Thymus (tissue), 11 donors: ENCODE results near the gene ANXA1. TPM values are rescaled to one million over a fixed set of nuclear protein-coding genes. Genes with fewer than 3 reads are reported as not detected.

Source experiments
- DNase-seq, 9 donors: peaks; one replicate each; pipeline ENCODE4 v3.0.0-alpha.2; 2013; ENCODE audit warnings: low spot score in 9 of 9, low read depth in 6 of 9, missing footprints in 1 of 9
- H3K27ac ChIP-seq, 2 donors: one replicate each; pipeline ENCODE4 v1.5.1; 2013; ENCODE audit warnings: control low read depth in 1 of 2, low read depth in 1 of 2, low read length in 1 of 2, mild to moderate bottlenecking in 1 of 2, moderate library complexity in 1 of 2
- H3K27me3 ChIP-seq, 2 donors: one replicate each; pipeline ENCODE4 v1.5.1; 2013; ENCODE audit warnings: low read length in 1 of 2; ENCODE audit not compliant: control insufficient read depth in 2 of 2, insufficient read depth in 1 of 2
- H3K36me3 ChIP-seq, 2 donors: one replicate each; pipeline ENCODE4 v1.5.1; 2013; ENCODE audit warnings: low read length in 1 of 2, mild to moderate bottlenecking in 1 of 2, moderate library complexity in 1 of 2; ENCODE audit not compliant: control insufficient read depth in 2 of 2, insufficient read depth in 2 of 2
- H3K4me1 ChIP-seq, 2 donors: one replicate each; pipeline ENCODE4 v1.5.1; 2013; ENCODE audit warnings: low read length in 2 of 2; ENCODE audit not compliant: control insufficient read depth in 2 of 2, insufficient read depth in 2 of 2
- H3K4me3 ChIP-seq, 2 donors: one replicate each; pipeline ENCODE4 v1.5.1; 2013; ENCODE audit warnings: low read length in 2 of 2, control low read depth in 1 of 2, mild to moderate bottlenecking in 1 of 2
- H3K9me3 ChIP-seq, 2 donors: one replicate each; pipeline ENCODE4 v1.5.1; 2013; ENCODE audit warnings: low read length in 1 of 2, mild to moderate bottlenecking in 1 of 2; ENCODE audit not compliant: control insufficient read depth in 2 of 2, insufficient read depth in 1 of 2
- WGBS: extraction: QIAGEN DNeasy Blood & Tissue Kit; methylation state at CpG from one replicate; pipeline ENCODE4 v1.1.7; 2013; 5-methylcytosine and 5-hydroxymethylcytosine counted together
- polyA plus RNA-seq: library from polyadenylated mRNA; stranded (reverse); fragments of 200-250 nt; gene quantifications from one replicate; pipeline ENCODE4 v1.2.3, GENCODE V29; 2013
- total RNA-seq: library from RNA; stranded (reverse); fragments of 120-200 nt; gene quantifications from one replicate; pipeline ENCODE4 v1.2.4, GENCODE V29; 2013
- donor health status: healthy.

The ANXA1 gene
- total and polyA plus RNA-seq, 2 donors: 111 to 316 TPM

DNA sequence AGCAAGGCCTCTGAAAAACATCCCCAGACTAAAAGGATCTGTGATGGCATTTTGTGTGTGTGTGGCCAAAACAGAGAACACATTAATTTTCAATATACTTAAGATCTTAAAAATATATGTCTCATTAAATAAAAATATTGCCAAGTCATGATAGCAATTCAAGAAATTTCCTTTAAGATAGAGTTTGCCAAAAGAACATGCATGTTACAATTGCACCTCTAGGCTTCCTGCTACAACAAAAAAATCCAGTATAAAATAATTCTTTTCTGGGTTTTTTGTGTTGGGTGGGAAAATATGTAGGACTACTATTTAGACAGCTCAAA is 5.2 kb downstream of the ANXA1 start:
- Histone ChIP-seq H3K36me3 (peaks cover 0 to 4% of the 10 kb centered on the region in 2 donors), H3K27me3 (no peaks in the 10 kb centered on the region), H3K9me3 (no peaks in the 10 kb centered on the region), H3K27ac (peak overlapping the region in 1 of 2 donors; percentile 39), H3K4me1 (peaks cover 9 to 13% of the 10 kb centered on the region in 2 donors), H3K4me3 (no peak overlapping the region)
- no peak for DNase-seq

DNA sequence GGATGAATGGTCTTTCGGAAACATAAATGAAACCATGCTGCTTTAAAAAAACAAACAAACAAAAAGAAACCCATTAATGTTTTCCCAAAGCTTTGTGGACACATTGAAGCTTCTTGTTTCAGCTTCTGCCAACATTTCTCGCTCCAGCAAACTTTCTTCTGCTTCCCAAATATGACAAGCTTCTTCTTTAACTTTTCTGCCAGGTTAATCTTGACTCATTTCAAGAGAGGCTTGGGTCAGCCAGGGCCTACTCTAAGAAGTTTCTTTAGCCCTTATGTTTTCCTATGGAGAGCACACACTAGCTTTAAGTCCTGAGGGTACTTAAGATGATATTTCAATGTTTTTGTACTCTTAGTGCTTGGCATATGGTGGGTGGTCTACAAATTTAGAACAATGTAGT is 6.1 kb downstream of the ANXA1 start:
- 94% methylated on average over 2 of the region's 2 CpGs for WGBS
- peaks cover 0 to 8% of the 10 kb centered on the region in 2 donors for H3K36me3 ChIP-seq
- DNase-seq: no peak
- H3K4me1 ChIP-seq: peaks cover 9 to 13% of the 10 kb centered on the region in 2 donors
- no peak overlapping the region for H3K4me3 ChIP-seq
- peak overlapping the region; percentile 49 to 53 for H3K27ac ChIP-seq
- no peaks in the 10 kb centered on the region for H3K9me3 ChIP-seq
- no peaks in the 10 kb centered on the region for H3K27me3 ChIP-seq

DNA sequence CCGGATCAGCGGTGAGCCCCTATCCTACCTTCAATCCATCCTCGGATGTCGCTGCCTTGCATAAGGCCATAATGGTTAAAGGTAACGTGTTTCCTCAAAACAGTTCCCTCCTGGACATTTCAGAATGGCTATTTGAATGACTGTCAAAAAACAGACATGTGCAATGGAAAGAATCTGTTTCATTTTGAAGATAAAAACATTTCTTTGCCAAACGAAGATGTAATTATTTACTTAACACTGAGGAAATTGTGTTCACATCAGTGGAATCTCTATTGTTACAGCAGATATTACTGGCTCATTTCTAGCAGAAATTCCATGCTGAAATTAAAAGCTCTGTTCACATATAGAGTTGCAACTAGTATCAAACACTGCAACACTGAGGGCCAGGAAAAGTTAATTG is 7.1 kb downstream of the ANXA1 start:
- DNase-seq: no peak
- no peaks in the 10 kb centered on the region for H3K27me3 ChIP-seq
- no peak overlapping the region for H3K27ac ChIP-seq
- peaks cover 9 to 15% of the 10 kb centered on the region in 2 donors for H3K4me1 ChIP-seq
- 97% methylated on average over 6 of the region's 6 CpGs for WGBS
- peaks cover 0 to 11% of the 10 kb centered on the region in 2 donors for H3K36me3 ChIP-seq
- H3K9me3 ChIP-seq: no peaks in the 10 kb centered on the region
- H3K4me3 ChIP-seq: no peak overlapping the region

DNA sequence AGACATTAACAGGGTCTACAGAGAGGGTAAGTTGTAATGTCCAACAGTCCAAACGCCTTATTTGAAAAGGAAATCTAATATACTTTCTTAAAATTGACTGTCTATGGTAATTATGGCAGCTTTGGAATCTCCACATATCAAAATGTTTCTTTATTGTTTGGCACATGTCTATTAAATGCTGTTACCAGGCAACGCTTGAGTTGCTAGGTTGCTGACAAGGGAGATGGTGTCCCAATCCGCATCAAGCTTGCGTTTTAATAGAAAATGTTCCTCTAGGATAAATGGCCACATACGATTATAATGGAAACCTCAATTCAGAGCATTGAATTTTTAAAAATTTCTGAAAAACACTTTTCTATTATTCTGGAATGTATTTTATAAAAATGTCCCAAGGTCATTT is 9.2 kb downstream of the ANXA1 start:
- no peaks in the 10 kb centered on the region for H3K9me3 ChIP-seq
- H3K4me1 ChIP-seq: peaks cover 0 to 3% of the 10 kb centered on the region in 2 donors
- H3K4me3 ChIP-seq: no peak overlapping the region
- H3K27me3 ChIP-seq: no peaks in the 10 kb centered on the region
- DNase-seq: no peak
- 98% methylated on average over 5 of the region's 5 CpGs for WGBS
- H3K36me3 ChIP-seq: peaks cover 0 to 11% of the 10 kb centered on the region in 2 donors
- H3K27ac ChIP-seq: no peak overlapping the region

DNA sequence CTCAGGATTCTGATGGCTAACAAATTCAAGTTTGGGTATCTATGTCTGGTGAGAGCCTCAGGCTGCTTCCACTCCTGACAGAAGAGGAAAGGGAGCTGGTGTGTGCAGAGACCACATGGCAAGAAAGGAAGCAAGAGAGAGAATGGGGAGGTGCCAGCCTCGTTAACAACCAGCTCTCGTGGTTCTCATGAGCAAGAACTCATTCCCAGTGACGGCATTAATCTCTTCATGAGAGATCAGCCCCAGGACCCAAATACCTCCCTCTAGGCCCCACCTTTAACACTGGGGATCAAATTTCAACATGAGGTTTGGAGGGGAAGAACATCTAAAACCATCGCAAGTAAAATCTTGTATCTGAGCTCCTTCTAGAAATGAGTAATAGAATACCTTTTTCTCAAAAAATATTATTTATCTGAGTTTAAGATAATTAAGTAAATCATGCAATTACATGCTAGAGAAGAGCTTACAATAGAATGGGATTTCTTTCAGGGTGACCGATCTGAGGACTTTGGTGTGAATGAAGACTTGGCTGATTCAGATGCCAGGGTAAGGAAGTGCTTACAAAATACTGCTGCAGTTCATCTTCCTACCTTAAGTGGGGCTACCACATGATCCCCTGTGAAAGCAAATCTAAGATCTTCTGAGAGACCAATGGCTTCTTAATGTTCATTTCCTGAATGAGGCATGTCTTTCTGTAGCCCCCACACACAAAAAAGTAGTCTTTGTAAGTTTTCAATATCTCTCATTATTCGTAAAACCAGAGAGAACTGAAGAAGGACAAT is 11.5 kb downstream of the ANXA1 start:
- Histone ChIP-seq H3K27ac (no peak overlapping the region), H3K36me3 (peaks cover 0 to 11% of the 10 kb centered on the region in 2 donors), H3K9me3 (no peaks in the 10 kb centered on the region), H3K4me3 (no peak overlapping the region), H3K4me1 (peaks cover 0 to 3% of the 10 kb centered on the region in 2 donors), H3K27me3 (no peaks in the 10 kb centered on the region)
- no peak for DNase-seq
- WGBS: 87% methylated on average over 6 of the region's 6 CpGs

DNA sequence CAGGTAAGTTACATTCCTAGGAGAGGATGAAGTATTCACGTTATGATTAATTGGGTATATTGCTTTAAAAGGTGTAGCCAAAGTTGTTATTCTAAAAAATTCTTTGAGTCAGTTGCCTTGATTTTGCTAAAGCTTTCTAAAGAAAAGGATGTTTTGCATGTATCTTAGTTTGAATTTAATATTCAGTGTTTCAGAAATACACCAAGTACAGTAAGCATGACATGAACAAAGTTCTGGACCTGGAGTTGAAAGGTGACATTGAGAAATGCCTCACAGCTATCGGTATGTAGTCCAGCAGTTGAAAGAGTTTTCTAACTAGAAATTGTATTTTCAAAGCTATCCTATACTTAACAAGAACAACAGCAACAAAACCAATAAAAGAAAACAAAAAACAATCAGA is 14.2 kb downstream of the ANXA1 start:
- no peak for DNase-seq
- Histone ChIP-seq H3K4me3 (no peak overlapping the region), H3K36me3 (peaks cover 0 to 7% of the 10 kb centered on the region in 2 donors), H3K27me3 (no peaks in the 10 kb centered on the region), H3K27ac (no peak overlapping the region), H3K4me1 (peaks cover 0 to 3% of the 10 kb centered on the region in 2 donors), H3K9me3 (no peaks in the 10 kb centered on the region)
- 99% methylated on average over 2 of the region's 2 CpGs for WGBS

DNA sequence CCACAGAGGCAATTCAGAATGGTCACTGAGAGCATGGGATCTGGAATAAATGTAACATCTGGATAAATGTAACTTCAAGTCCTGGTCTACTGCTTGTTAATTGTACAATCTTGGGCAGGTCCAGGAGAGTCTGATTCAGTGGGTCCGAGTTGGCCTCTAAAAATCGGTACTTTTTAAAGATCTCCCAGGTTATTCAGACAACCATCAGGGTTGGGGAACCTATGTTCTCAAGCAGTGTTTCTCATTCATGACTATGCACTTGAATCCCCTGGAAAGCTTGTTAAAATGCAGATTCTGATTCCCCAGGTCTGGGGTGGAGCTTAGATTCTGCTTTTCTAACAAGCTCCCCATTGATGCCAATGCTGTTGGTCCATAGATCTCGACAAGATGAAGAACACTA is 14.8 kb downstream of the ANXA1 start:
- no peak for DNase-seq
- Histone ChIP-seq H3K4me3 (no peak overlapping the region), H3K36me3 (peaks cover 0 to 7% of the 10 kb centered on the region in 2 donors), H3K4me1 (peaks cover 0 to 3% of the 10 kb centered on the region in 2 donors), H3K9me3 (no peaks in the 10 kb centered on the region), H3K27me3 (no peaks in the 10 kb centered on the region), H3K27ac (no peak overlapping the region)
- 98% methylated on average over 3 of the region's 3 CpGs for WGBS

DNA sequence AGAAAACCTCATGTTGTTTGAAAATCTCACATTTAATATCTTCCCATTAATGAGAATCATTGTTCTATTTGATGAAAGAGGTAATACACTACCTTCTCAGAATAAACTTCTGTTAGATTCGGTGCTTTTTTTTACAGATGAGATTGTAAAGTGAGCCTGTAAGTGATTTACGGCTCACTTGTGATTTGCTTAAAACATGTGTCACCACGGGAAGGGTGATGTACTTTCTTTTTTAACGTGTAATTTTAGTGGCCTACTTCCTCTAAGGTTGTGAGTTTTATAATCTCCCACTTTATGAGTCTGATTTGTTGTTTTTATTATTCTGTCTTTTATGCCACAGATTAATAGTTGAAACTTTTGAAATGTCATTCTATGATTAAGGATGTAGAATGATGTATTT is 15.9 kb downstream of the ANXA1 start:
- peaks cover 0 to 3% of the 10 kb centered on the region in 2 donors for H3K4me1 ChIP-seq
- 23% methylated on average over 4 of the region's 4 CpGs for WGBS
- no peak overlapping the region for H3K4me3 ChIP-seq
- no peaks in the 10 kb centered on the region for H3K9me3 ChIP-seq
- H3K36me3 ChIP-seq: peaks cover 0 to 4% of the 10 kb centered on the region in 2 donors
- H3K27ac ChIP-seq: no peak overlapping the region
- no peaks in the 10 kb centered on the region for H3K27me3 ChIP-seq
- DNase-seq: no peak

DNA sequence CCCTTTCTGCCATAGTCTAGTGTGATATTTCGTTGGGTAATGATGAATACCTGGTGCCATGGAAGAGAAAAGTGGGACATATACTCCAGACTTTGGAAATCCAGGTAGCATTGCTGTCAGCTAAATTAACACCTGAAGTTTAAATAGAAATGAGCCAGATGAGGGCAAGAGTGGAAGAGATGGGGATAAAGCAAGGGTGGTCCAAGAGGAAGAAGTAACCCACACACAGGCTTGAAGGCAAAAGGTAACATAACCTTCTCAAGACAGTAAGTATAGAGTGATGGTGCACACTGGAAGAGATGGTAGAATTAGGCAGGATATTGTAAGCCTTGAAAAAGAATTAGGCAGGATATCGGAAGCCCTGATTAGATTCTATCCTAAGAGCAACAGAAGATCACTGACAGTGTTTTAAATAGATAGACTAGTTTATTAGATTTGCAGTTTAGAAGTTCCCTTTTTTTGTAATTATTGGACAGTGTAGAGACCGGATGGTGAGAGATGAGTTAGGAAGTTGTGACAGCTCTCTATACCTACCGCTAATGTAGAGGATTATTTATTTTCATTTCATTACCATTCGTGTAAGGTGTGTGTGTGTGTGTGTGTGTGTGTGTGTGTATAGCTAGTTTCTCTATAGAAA is 16.8 kb downstream of the ANXA1 start:
- 85% methylated on average over 5 of the region's 5 CpGs for WGBS
- H3K4me1 ChIP-seq: no peaks in the 10 kb centered on the region

More for the DNA sequence above, 16.8 kb downstream of the ANXA1 start:
- Histone ChIP-seq H3K27ac (no peak overlapping the region), H3K27me3 (no peaks in the 10 kb centered on the region), H3K36me3 (no peaks in the 10 kb centered on the region), H3K4me3 (no peak overlapping the region), H3K9me3 (no peaks in the 10 kb centered on the region)
- no peak for DNase-seq
